Measurements from ENCODE around the gene HOMER2. TPM values are rescaled to one million over a fixed set of nuclear protein-coding genes. Genes with fewer than 3 reads are reported as not detected.

The HOMER2 gene
- total RNA-seq, 4 donors from 2014 or later, result 0.40 to 25.1 (median 6.1) TPM

DNA sequence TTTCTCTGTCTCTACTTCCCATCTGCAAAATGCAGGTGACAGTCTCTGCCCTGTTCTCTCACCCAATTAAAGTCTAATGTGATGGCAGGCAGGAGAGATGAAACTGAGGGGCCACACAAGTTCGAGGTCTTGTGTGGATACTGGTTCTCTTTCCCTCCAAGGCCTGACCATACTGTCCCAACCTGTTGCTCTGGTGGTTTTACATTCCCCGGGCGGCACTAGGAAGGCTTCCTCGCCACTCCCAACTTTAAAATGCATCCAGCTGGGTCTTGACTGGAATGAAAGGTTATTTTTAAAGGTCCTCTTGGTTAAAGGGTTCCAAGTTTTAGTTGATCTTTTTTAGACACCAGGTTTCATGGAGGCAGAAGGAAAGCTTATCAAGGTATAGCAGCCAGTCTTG is 105.9 kb downstream of the HOMER2 start:
- in situ Hi-C loops (cut with MboI; ENCODE audit: low pct_ligation_motif_present in 1 of 4, low pct_unique_long_range_greater_than_20kb in 1 of 4, low sequenced_read_pairs in 3 of 4), result loop anchor here in 1 of 4 donors (25.0 kb wide), 1 partner anchor 166 kb away; the partner anchor contains the start of gene C15orf40
- Histone ChIP-seq H3K9me3 (no peaks in the 10 kb centered on the region), H3K27me3 (no peaks in the 10 kb centered on the region), H3K4me1 (peaks cover 0 to 11% (median 4%) of the 10 kb centered on the region in 4 donors), H3K4me3 (no peak overlapping the region), H3K36me3 (no peaks in the 10 kb centered on the region), H3K27ac (no peak overlapping the region)
- intact Hi-C loops (cut with DNase I; ENCODE audit: low total_unique reads), result no loop called here
- WGBS, 2 donors (ENCODE audit: low coverage in 1 of 2), result 76% methylated on average over 4 of the region's 4 CpGs; no CpG with 5 or more reads in 1 of the 2 donors
- no peak for TF ChIP-seq EP300 (IDR thresholded peaks at IDR 0.05; ENCODE audit: low read depth)
- TF ChIP-seq POLR2A (IDR thresholded peaks at IDR 0.05), result no peak
- no peak for TF ChIP-seq POLR2AphosphoS5 (IDR thresholded peaks at IDR 0.05)
- TF ChIP-seq CTCF (IDR thresholded peaks at IDR 0.05), result no peak
- no peak for DNase-seq

DNA sequence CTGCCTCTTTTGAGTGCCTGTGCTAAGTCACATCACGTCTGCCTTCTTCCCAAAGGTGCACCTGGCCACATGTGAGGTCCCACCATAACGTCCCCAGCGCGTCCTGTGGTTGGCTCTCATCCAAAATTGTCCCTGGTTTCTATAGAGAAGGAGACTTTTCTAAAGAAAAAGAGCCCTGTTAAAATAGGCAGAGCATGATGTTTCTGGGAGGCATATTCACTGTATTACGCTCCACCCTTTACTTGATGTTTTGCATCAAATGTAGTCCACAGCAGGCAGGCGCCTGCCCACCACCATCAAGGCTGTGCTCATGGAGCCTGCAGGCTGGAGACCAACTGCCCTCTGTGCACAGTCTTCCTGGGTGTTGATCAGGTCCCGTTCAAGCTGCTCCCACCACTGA is 106.8 kb downstream of the HOMER2 start:
- 73% methylated on average over 7 of the region's 7 CpGs; no CpG with 5 or more reads in 1 of the 2 donors for WGBS, 2 donors (ENCODE audit: low coverage in 1 of 2)
- H3K27me3 ChIP-seq, result no peaks in the 10 kb centered on the region
- TF ChIP-seq CTCF (IDR thresholded peaks at IDR 0.05) (no peak), POLR2AphosphoS5 (IDR thresholded peaks at IDR 0.05) (no peak), EP300 (IDR thresholded peaks at IDR 0.05; ENCODE audit: low read depth) (no peak), POLR2A (IDR thresholded peaks at IDR 0.05) (no peak)
- no peak overlapping the region for H3K27ac ChIP-seq
- H3K4me1 ChIP-seq, result peaks cover 0 to 11% (median 4%) of the 10 kb centered on the region in 4 donors
- DNase-seq, result no peak
- no peaks in the 10 kb centered on the region for H3K9me3 ChIP-seq
- no peaks in the 10 kb centered on the region for H3K36me3 ChIP-seq
- no peak overlapping the region for H3K4me3 ChIP-seq
- in situ Hi-C loops (cut with MboI; ENCODE audit: low pct_ligation_motif_present in 1 of 4, low pct_unique_long_range_greater_than_20kb in 1 of 4, low sequenced_read_pairs in 3 of 4), result loop anchor here in 1 of 4 donors (25.0 kb wide), 1 partner anchor 167 kb away; the partner anchor contains the start of gene C15orf40
- intact Hi-C loops (cut with DNase I; ENCODE audit: low total_unique reads), result no loop called here

DNA sequence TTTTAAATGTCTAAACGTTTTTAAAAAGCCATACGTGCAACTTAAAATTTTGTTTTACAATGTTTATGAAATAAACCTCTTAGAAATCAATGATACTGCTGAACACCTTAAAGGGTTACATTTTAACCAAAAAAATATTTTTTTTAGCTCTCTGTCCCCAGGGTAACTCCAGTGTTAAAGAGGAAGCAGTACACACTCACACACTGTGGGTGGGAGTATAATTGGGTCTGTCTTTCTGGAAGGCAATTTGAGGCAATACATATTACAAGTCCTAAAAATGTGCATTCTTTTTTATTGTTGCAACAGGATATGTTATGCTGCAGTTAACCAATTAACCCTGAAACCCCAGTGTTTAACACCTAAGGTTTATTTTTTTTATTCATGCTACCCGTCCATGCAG is 109.0 kb downstream of the HOMER2 start:
- Histone ChIP-seq H3K9me3 (no peaks in the 10 kb centered on the region), H3K27me3 (no peaks in the 10 kb centered on the region), H3K4me1 (no peaks in the 10 kb centered on the region), H3K36me3 (no peaks in the 10 kb centered on the region), H3K4me3 (no peak overlapping the region), H3K27ac (no peak overlapping the region)
- 76 to 82% methylated on average over 3 of the region's 3 CpGs for WGBS, 2 donors (ENCODE audit: low coverage in 1 of 2)
- no peak for TF ChIP-seq POLR2AphosphoS5 (IDR thresholded peaks at IDR 0.05)
- TF ChIP-seq CTCF (IDR thresholded peaks at IDR 0.05), result no peak
- no peak for TF ChIP-seq EP300 (IDR thresholded peaks at IDR 0.05; ENCODE audit: low read depth)
- TF ChIP-seq POLR2A (IDR thresholded peaks at IDR 0.05), result no peak
- in situ Hi-C loops (cut with MboI; ENCODE audit: low pct_ligation_motif_present in 1 of 4, low pct_unique_long_range_greater_than_20kb in 1 of 4, low sequenced_read_pairs in 3 of 4) (loop anchor here in 1 of 4 donors (25.0 kb wide), 1 partner anchor 169 kb away; the partner anchor contains the start of gene C15orf40), intact Hi-C loops (cut with DNase I; ENCODE audit: low total_unique reads) (no loop called here)
- no peak for DNase-seq

DNA sequence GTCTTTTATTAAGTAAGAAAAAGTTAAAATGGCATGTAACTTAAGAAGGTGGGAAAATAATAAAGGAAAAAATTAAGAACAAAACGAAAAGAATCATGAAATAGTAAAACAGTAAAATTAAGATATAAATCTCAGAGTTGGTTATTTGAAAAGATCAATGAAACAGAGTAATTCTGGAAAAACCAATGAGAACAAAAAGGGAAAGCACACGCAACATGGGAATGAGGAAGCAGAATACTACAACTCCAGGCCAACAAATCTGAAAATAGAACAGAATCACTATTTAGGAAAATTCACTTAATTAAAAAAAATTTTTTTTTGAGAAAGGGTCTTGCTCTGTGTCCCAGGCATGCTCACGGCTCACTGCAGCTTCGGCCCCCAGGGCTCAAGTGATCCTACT is 112.4 kb downstream of the HOMER2 start:
- no peaks in the 10 kb centered on the region for H3K9me3 ChIP-seq
- H3K36me3 ChIP-seq, result peaks cover 0 to 22% (median 7%) of the 10 kb centered on the region in 4 donors
- no peak for DNase-seq
- no peak for TF ChIP-seq POLR2A (IDR thresholded peaks at IDR 0.05)
- TF ChIP-seq EP300 (IDR thresholded peaks at IDR 0.05; ENCODE audit: low read depth), result no peak
- TF ChIP-seq POLR2AphosphoS5 (IDR thresholded peaks at IDR 0.05), result no peak
- TF ChIP-seq CTCF (IDR thresholded peaks at IDR 0.05), result no peak
- H3K27me3 ChIP-seq, result no peaks in the 10 kb centered on the region
- H3K4me3 ChIP-seq, result no peak overlapping the region
- no peak overlapping the region for H3K27ac ChIP-seq
- intact Hi-C loops (cut with DNase I; ENCODE audit: low total_unique reads), result no loop called here
- in situ Hi-C loops (cut with MboI; ENCODE audit: low pct_ligation_motif_present in 1 of 4, low pct_unique_long_range_greater_than_20kb in 1 of 4, low sequenced_read_pairs in 3 of 4), result loop anchor here in 1 of 4 donors (25.0 kb wide), 1 partner anchor 172 kb away; the partner anchor contains the start of gene C15orf40
- no peaks in the 10 kb centered on the region for H3K4me1 ChIP-seq
- WGBS, 2 donors (ENCODE audit: low coverage in 1 of 2), result 94 to 100% methylated on average over 3 to 4 of the region's 4 CpGs
